ENCODE measurements around the gene APP. TPM values are rescaled to one million over a fixed set of nuclear protein-coding genes. Genes with fewer than 3 reads are reported as not detected.
A peak's percentile ranks its signal among the peaks of the same experiment; 100 is the strongest.

Gene APP
- total RNA-seq, 1 experiment from 2014 or later: 472 TPM

- H3K4me1 Mint-ChIP-seq (ENCODE audit: insufficient read depth, unreplicated experiment): peaks cover 63% of the 10 kb centered on the region
- peaks cover 7% of the 10 kb centered on the region for H3K36me3 Mint-ChIP-seq (ENCODE audit: insufficient read depth, unreplicated experiment)
- H3K27ac Mint-ChIP-seq (ENCODE audit: low read depth, unreplicated experiment): peak overlapping the region; percentile 84
- no TSS peak for BruUV-seq (replicated peaks)
- H3K9me3 Mint-ChIP-seq (ENCODE audit: unreplicated experiment): no peaks in the 10 kb centered on the region
- peak overlapping the region; percentile 26 for H3K4me3 Mint-ChIP-seq (ENCODE audit: unreplicated experiment)
- POLR2A ChIA-PET: interaction anchor here (0.6 to 10.6 kb wide), 16 partner anchors 13 to 389 kb away, joined by 3 to 260 read pairs (median 3); partner anchors contain the start of gene APP
- intact Hi-C loops (cut with micrococcal nuclease): no loop called here
- H3K27me3 Mint-ChIP-seq (ENCODE audit: insufficient read depth, unreplicated experiment): no peaks in the 10 kb centered on the region
- TF ChIP-seq CTCF (IDR thresholded peaks at IDR 0.05; ENCODE audit: unreplicated experiment): no peak
- peak; percentile 7 for DNase-seq (ENCODE audit: unreplicated experiment)
- CTCF ChIA-PET: interaction anchor here (0.6 to 1.9 kb wide), 3 partner anchors 22 to 46 kb away, joined by 3 to 6 read pairs (median 4); partner anchors contain the start of gene APP
Observed at GRCh38 chr21:26124896-26125295, 45.7 kb downstream of the APP start.

- Mint-ChIP-seq H3K27me3 (ENCODE audit: insufficient read depth, unreplicated experiment) (no peaks in the 10 kb centered on the region), H3K36me3 (ENCODE audit: insufficient read depth, unreplicated experiment) (peaks cover 7% of the 10 kb centered on the region), H3K9me3 (ENCODE audit: unreplicated experiment) (no peaks in the 10 kb centered on the region), H3K27ac (ENCODE audit: low read depth, unreplicated experiment) (peak overlapping the region; percentile 84), H3K4me3 (ENCODE audit: unreplicated experiment) (peak overlapping the region; percentile 26), H3K4me1 (ENCODE audit: insufficient read depth, unreplicated experiment) (peaks cover 63% of the 10 kb centered on the region)
- TF ChIP-seq CTCF (IDR thresholded peaks at IDR 0.05; ENCODE audit: unreplicated experiment): no peak
- CTCF ChIA-PET: interaction anchor here (0.6 to 1.9 kb wide), 4 partner anchors 23 to 47 kb away, joined by 3 to 6 read pairs (median 4); partner anchors contain the start of gene APP
- intact Hi-C loops (cut with micrococcal nuclease): no loop called here
- no TSS peak for BruUV-seq (replicated peaks)
- DNase-seq (ENCODE audit: unreplicated experiment): peak; percentile 41
- POLR2A ChIA-PET: interaction anchor here (0.6 to 10.6 kb wide), 15 partner anchors 13 to 389 kb away, joined by 3 to 260 read pairs (median 3); partner anchors contain the start of gene APP
Observed at GRCh38 chr21:26124421-26124833, 46.1 kb downstream of the APP start.

- Mint-ChIP-seq H3K27me3 (ENCODE audit: insufficient read depth, unreplicated experiment) (no peaks in the 10 kb centered on the region), H3K4me3 (ENCODE audit: unreplicated experiment) (no peak overlapping the region), H3K27ac (ENCODE audit: low read depth, unreplicated experiment) (peak overlapping the region; percentile 84), H3K36me3 (ENCODE audit: insufficient read depth, unreplicated experiment) (peaks cover 7% of the 10 kb centered on the region), H3K9me3 (ENCODE audit: unreplicated experiment) (no peaks in the 10 kb centered on the region), H3K4me1 (ENCODE audit: insufficient read depth, unreplicated experiment) (peaks cover 53% of the 10 kb centered on the region)
- intact Hi-C loops (cut with micrococcal nuclease): no loop called here
- TF ChIP-seq CTCF (IDR thresholded peaks at IDR 0.05; ENCODE audit: unreplicated experiment): no peak
- DNase-seq (ENCODE audit: unreplicated experiment): no peak
- ChIA-PET POLR2A (interaction anchor here (0.6 to 10.6 kb wide), 4 partner anchors 12 to 43 kb away, joined by 3 to 260 read pairs (median 4); partner anchors contain the start of gene APP), CTCF (interaction anchor here (0.8 kb wide), 1 partner anchor 156 kb away, joined by 5 read pairs; no protein-coding TSS in a partner anchor)
- BruUV-seq (replicated peaks): no TSS peak
Observed at GRCh38 chr21:26123012-26123411, 47.6 kb downstream of the APP start.

- CTCF ChIA-PET: interaction anchor here (0.6 to 2.2 kb wide), 4 partner anchors 11 to 187 kb away, joined by 3 to 7 read pairs (median 4); partner anchors contain the start of gene APP
- Mint-ChIP-seq H3K27ac (ENCODE audit: low read depth, unreplicated experiment) (peak overlapping the region; percentile 17), H3K27me3 (ENCODE audit: insufficient read depth, unreplicated experiment) (no peaks in the 10 kb centered on the region), H3K4me3 (ENCODE audit: unreplicated experiment) (peak overlapping the region; percentile 7), H3K4me1 (ENCODE audit: insufficient read depth, unreplicated experiment) (peaks cover 44% of the 10 kb centered on the region), H3K9me3 (ENCODE audit: unreplicated experiment) (no peaks in the 10 kb centered on the region), H3K36me3 (ENCODE audit: insufficient read depth, unreplicated experiment) (peaks cover 12% of the 10 kb centered on the region)
- POLR2A ChIA-PET: interaction anchor here (0.6 to 10.6 kb wide), 12 partner anchors 10 to 269 kb away, joined by 3 to 260 read pairs (median 5); partner anchors contain the start of gene APP
- BruUV-seq (replicated peaks): no TSS peak
- DNase-seq (ENCODE audit: unreplicated experiment): peak; percentile 92
- intact Hi-C loops (cut with micrococcal nuclease): no loop called here
- TF ChIP-seq CTCF (IDR thresholded peaks at IDR 0.05; ENCODE audit: unreplicated experiment): no peak
Observed at GRCh38 chr21:26120828-26121227, 49.7 kb downstream of the APP start.
